Memory B cell (primary cell): ENCODE results near the gene SAMD8.
"Not testable (repeated sequence)": the region's sequence is repeated elsewhere in the genome, so short reads cannot be mapped to it uniquely, and the experiment has no call there.

Source experiments
- ATAC-seq: fragments of 150-1000 bp; cut with Tn5 transposase; 2 replicates; pipeline ENCODE4 v1.10.0; 2021; ENCODE audit warnings: low read depth, mild to moderate bottlenecking, moderate library complexity
- DNase-seq, 2 donors: peaks; one replicate each; pipeline ENCODE4 v3.0.0; 2022; ENCODE audit warnings: low spot score in 2 of 2
- H3K27ac Mint-ChIP-seq: one replicate; pipeline ENCODE4 v1.8.0; 2022; ENCODE audit warnings: mild to moderate bottlenecking, moderate library complexity, mixed read lengths
- H3K27me3 Mint-ChIP-seq: one replicate; pipeline ENCODE4 v1.8.0; 2022; ENCODE audit warnings: mixed read lengths
- H3K36me3 Mint-ChIP-seq: one replicate; pipeline ENCODE4 v1.8.0; 2022; ENCODE audit warnings: mild to moderate bottlenecking, mixed read lengths
- H3K4me1 Mint-ChIP-seq: one replicate; pipeline ENCODE4 v1.8.0; 2022; ENCODE audit warnings: mixed read lengths
- H3K4me3 Mint-ChIP-seq: one replicate; pipeline ENCODE4 v1.8.0; 2022; ENCODE audit warnings: mild to moderate bottlenecking, moderate library complexity, mixed read lengths
- H3K9me3 Mint-ChIP-seq: one replicate; pipeline ENCODE4 v1.8.0; 2022; ENCODE audit warnings: mixed read lengths

Gene SAMD8

GRCh38 chr10:75097666-75098285 lies 13.7 kb upstream of the SAMD8 start:
- no peak overlapping the region for H3K4me3 Mint-ChIP-seq
- peaks cover 2% of the 10 kb centered on the region for H3K27me3 Mint-ChIP-seq
- no peak overlapping the region for H3K27ac Mint-ChIP-seq
- DNase-seq, result no peak
- H3K4me1 Mint-ChIP-seq, result peaks cover 9% of the 10 kb centered on the region
- ATAC-seq, result no peak
- H3K36me3 Mint-ChIP-seq, result no peaks in the 10 kb centered on the region
- H3K9me3 Mint-ChIP-seq, result no peaks in the 10 kb centered on the region

GRCh38 chr10:75098902-75099673 lies 12.4 kb upstream of the SAMD8 start:
- no peaks in the 10 kb centered on the region for H3K9me3 Mint-ChIP-seq
- ATAC-seq (no peak), DNase-seq (no peak)
- H3K27ac Mint-ChIP-seq, result no peak overlapping the region
- H3K4me1 Mint-ChIP-seq, result peaks cover 7% of the 10 kb centered on the region
- H3K36me3 Mint-ChIP-seq, result no peaks in the 10 kb centered on the region
- H3K27me3 Mint-ChIP-seq, result peaks cover 2% of the 10 kb centered on the region
- no peak overlapping the region for H3K4me3 Mint-ChIP-seq

GRCh38 chr10:75099952-75100763 lies 11.3 kb upstream of the SAMD8 start:
- no peaks in the 10 kb centered on the region for H3K9me3 Mint-ChIP-seq
- H3K27ac Mint-ChIP-seq, result peak overlapping the region; percentile 33
- ATAC-seq, result peak; percentile 95
- no peak overlapping the region for H3K4me3 Mint-ChIP-seq
- H3K27me3 Mint-ChIP-seq, result peaks cover 2% of the 10 kb centered on the region
- DNase-seq, result peak; percentile 86 to 93
- peaks cover 7% of the 10 kb centered on the region for H3K4me1 Mint-ChIP-seq
- no peaks in the 10 kb centered on the region for H3K36me3 Mint-ChIP-seq

GRCh38 chr10:75100764-75101291 lies 10.6 kb upstream of the SAMD8 start:
- DNase-seq, result no peak
- Mint-ChIP-seq H3K27ac (peak overlapping the region; percentile 33), H3K27me3 (peaks cover 2% of the 10 kb centered on the region), H3K4me3 (no peak overlapping the region), H3K9me3 (no peaks in the 10 kb centered on the region), H3K36me3 (no peaks in the 10 kb centered on the region), H3K4me1 (peaks cover 7% of the 10 kb centered on the region)
- no peak for ATAC-seq

- Mint-ChIP-seq H3K9me3 (no peaks in the 10 kb centered on the region), H3K27me3 (peaks cover 2% of the 10 kb centered on the region), H3K4me1 (peaks cover 10% of the 10 kb centered on the region), H3K27ac (no peak overlapping the region), H3K36me3 (no peaks in the 10 kb centered on the region), H3K4me3 (no peak overlapping the region)
- DNase-seq (no peak), ATAC-seq (no peak)
These were observed 9.8 kb upstream of the SAMD8 start for GRCh38 chr10:75101416-75102251.

- H3K4me1 Mint-ChIP-seq, result peaks cover 10% of the 10 kb centered on the region
- H3K36me3 Mint-ChIP-seq, result no peaks in the 10 kb centered on the region
- DNase-seq, result no peak
- no peaks in the 10 kb centered on the region for H3K9me3 Mint-ChIP-seq
- no peak overlapping the region for H3K4me3 Mint-ChIP-seq
- peaks cover 2% of the 10 kb centered on the region for H3K27me3 Mint-ChIP-seq
- no peak overlapping the region for H3K27ac Mint-ChIP-seq
- no peak for ATAC-seq
These were observed 8.4 kb upstream of the SAMD8 start for GRCh38 chr10:75102830-75103673.

GRCh38 chr10:75103881-75104686 lies 7.4 kb upstream of the SAMD8 start:
- H3K4me1 Mint-ChIP-seq, result peaks cover 10% of the 10 kb centered on the region
- no peak overlapping the region for H3K4me3 Mint-ChIP-seq
- H3K9me3 Mint-ChIP-seq, result no peaks in the 10 kb centered on the region
- ATAC-seq (no peak), DNase-seq (no peak)
- H3K27ac Mint-ChIP-seq, result no peak overlapping the region
- H3K36me3 Mint-ChIP-seq, result no peaks in the 10 kb centered on the region
- peaks cover 2% of the 10 kb centered on the region for H3K27me3 Mint-ChIP-seq

GRCh38 chr10:75104842-75105241 lies 6.6 kb upstream of the SAMD8 start:
- no peak for DNase-seq
- H3K27me3 Mint-ChIP-seq, result peaks cover 2% of the 10 kb centered on the region
- peaks cover 7% of the 10 kb centered on the region for H3K4me1 Mint-ChIP-seq
- H3K9me3 Mint-ChIP-seq, result no peaks in the 10 kb centered on the region
- no peak for ATAC-seq
- no peaks in the 10 kb centered on the region for H3K36me3 Mint-ChIP-seq
- H3K4me3 Mint-ChIP-seq, result no peak overlapping the region
- H3K27ac Mint-ChIP-seq, result no peak overlapping the region

GRCh38 chr10:75105576-75106197 lies 5.8 kb upstream of the SAMD8 start:
- DNase-seq (no peak), ATAC-seq (no peak)
- no peak overlapping the region for H3K4me3 Mint-ChIP-seq
- H3K9me3 Mint-ChIP-seq, result no peaks in the 10 kb centered on the region
- H3K36me3 Mint-ChIP-seq, result no peaks in the 10 kb centered on the region
- H3K27ac Mint-ChIP-seq, result no peak overlapping the region
- H3K4me1 Mint-ChIP-seq, result peaks cover 5% of the 10 kb centered on the region
- peaks cover under 1% of the 10 kb centered on the region for H3K27me3 Mint-ChIP-seq

GRCh38 chr10:75106242-75106641 lies 5.2 kb upstream of the SAMD8 start:
- H3K36me3 Mint-ChIP-seq, result no peaks in the 10 kb centered on the region
- H3K9me3 Mint-ChIP-seq, result no peaks in the 10 kb centered on the region
- H3K27me3 Mint-ChIP-seq, result no peaks in the 10 kb centered on the region
- ATAC-seq, result no peak
- no peak for DNase-seq
- peaks cover 4% of the 10 kb centered on the region for H3K4me1 Mint-ChIP-seq
- no peak overlapping the region for H3K27ac Mint-ChIP-seq
- H3K4me3 Mint-ChIP-seq, result no peak overlapping the region

GRCh38 chr10:75106891-75107290 lies 4.6 kb upstream of the SAMD8 start:
- not testable (repeated sequence) for H3K4me3 Mint-ChIP-seq, H3K4me1 Mint-ChIP-seq, H3K36me3 Mint-ChIP-seq, DNase-seq, H3K27me3 Mint-ChIP-seq, H3K9me3 Mint-ChIP-seq, H3K27ac Mint-ChIP-seq, ATAC-seq
